DOHH2 (cell line): Measurements from ENCODE around the gene TMEM217.

Experiments used
- EZH2phosphoT487 ChIP-seq: fragments of 200-600 bp; sonication (generic); IDR thresholded peaks from 2 replicates; pipeline ENCODE4 v1.6.1; 2017; ENCODE audit warnings: borderline replicate concordance, mild to moderate bottlenecking, antibody characterized with exemption, low read length, moderate library complexity, mixed read lengths
- TF ChIP-seq, protein P1 (sequence below): fragments of 200-600 bp; sonication (generic); IDR thresholded peaks from one replicate; pipeline ENCODE4 v1.5.1; 2014; ENCODE audit warnings: antibody characterized with exemption, mild to moderate bottlenecking, low read depth, low read length; ENCODE audit not compliant: poor library complexity, severe bottlenecking

DNA sequence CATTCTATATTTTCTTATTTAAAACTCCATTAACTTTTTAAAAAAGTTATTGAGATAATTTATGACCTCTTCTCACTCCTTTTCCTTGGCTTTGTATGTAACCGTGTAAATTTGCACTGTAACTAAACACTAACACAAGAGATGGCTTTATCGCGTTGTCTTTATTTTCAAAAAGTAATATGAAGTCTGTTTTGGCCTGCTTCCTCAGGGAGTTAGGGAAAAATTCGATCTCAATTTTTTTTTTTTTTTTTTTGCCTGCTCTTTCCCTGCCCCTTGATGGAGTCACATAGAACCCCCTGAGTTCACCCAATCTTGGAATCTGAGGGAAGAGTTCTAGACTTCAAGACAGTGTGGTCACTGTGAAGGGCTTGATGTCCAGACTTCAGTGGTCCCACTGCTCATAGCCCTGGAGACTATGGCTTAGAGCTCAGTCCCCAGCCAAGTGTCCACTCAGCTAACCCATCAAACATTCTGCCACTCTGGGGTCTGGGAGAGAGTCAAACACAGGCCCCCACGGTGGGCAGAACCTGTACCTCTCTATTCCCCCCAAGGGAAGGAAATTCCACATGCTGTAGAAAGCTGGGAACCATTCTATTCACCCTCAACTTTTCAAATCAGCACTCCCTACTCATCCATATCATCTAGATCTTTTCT lies 16.0 kb downstream of the TMEM217 start:
- TF ChIP-seq, protein P1, sequence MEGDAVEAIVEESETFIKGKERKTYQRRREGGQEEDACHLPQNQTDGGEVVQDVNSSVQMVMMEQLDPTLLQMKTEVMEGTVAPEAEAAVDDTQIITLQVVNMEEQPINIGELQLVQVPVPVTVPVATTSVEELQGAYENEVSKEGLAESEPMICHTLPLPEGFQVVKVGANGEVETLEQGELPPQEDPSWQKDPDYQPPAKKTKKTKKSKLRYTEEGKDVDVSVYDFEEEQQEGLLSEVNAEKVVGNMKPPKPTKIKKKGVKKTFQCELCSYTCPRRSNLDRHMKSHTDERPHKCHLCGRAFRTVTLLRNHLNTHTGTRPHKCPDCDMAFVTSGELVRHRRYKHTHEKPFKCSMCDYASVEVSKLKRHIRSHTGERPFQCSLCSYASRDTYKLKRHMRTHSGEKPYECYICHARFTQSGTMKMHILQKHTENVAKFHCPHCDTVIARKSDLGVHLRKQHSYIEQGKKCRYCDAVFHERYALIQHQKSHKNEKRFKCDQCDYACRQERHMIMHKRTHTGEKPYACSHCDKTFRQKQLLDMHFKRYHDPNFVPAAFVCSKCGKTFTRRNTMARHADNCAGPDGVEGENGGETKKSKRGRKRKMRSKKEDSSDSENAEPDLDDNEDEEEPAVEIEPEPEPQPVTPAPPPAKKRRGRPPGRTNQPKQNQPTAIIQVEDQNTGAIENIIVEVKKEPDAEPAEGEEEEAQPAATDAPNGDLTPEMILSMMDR, result no peak
- no peak for TF ChIP-seq EZH2phosphoT487
